GM18499 (cell line): ENCODE results near the gene PPARG.
"Not testable (repeated sequence)": the region's sequence is repeated elsewhere in the genome, so short reads cannot be mapped to it uniquely, and the experiment has no call there.

Experiments used
- ATAC-seq: cut with Tn5 transposase; IDR thresholded peaks from one replicate; pipeline ENCODE4 v1.9.1; 2021; ENCODE audit warnings: moderate number of reproducible peaks; ENCODE audit not compliant: insufficient read depth, unreplicated experiment

Gene PPARG

DNA sequence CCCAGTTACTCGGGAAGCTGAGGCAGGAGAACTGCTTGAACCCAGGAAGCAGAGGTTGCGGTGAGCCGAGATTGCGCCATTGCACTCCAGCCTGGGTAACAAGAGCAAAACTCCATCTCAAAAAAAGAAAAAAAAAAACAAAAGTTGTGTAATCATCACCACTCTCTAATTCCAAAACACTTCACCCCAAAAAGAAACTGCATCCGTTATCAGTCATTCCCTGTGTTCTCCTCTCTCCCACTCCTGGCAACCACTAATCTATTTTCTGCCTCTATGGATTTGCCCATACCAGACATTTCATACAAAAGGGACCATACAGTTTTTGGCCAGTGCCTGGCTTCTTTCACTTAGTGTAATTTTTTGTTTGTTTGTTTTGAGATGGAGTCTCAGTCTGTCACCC is 12.0 kb upstream of the PPARG start:
- ATAC-seq: not testable (repeated sequence)

DNA sequence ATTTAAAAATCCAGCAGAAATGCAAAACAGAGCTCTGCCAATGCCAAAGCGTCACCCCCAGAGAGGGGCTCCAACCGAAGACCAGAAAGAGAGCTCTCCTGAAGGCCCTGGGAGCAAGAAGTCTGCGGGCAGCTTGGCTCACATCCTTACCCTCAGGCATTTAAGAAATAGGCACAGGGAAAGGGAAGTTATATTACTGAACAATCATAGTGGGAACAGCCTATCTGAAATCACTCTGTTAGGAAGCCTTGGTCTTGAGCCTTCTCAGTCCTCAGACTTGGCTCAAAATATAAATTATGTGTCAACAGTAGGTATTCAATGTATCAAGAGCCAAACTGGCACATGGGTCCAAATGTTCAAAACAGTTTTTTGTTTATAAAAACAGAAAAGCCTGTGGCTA is 10.3 kb upstream of the PPARG start:
- no peak for ATAC-seq

DNA sequence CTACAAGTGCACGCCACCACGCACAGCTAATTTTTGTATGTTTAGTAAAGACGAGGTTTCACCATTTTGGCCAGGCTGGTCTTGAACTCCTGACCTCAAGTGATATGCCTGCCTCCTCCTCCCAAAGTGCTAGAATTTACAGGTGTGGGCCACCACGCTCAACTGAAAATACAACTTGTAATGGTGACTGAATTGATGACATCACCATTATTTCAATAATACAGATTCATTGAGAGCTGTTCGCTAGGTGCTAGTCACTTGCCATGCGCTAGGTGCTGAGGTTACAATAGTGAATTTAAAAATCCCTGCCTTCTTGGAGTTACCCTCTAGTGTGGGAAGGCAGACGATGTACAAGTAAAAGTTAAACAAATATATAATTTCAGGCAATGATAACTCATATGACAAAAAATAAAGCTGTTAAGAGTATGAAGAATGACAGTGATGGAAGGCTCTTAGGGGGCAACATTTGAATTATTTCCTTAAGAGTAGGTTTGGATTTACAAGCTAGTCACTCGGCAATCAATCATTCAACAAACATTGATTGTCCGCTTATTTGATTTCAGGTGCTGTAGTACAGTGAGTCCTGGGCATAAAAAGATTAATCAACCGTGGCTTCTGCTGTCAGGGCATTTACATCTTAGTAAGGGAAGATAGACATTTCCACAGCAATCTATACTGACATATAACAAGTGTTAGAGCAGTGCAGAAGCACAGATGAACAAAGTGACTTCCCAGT is 9.1 kb upstream of the PPARG start:
- no peak for ATAC-seq

GRCh38 chr3:12280357-12280806 is 8.5 kb upstream of the PPARG start:
- ATAC-seq: no peak

DNA sequence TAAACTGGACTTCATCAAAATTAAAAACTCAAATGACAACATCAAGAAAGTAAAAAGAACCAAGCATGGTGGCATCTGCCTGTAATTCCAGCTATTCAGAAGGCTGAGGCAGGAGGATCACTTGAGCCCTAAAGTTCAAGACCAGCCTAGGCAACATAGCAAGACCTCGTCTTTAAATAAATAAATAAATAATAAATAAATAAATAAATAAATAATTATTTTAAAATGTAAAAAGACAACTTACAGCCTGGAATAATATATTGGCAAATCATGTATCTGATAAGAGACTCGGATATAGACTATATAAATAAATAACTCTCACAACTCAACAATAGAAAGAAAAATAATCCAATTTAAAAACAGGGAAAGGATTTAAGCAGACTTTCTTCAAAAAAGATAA is 4.3 kb upstream of the PPARG start:
- ATAC-seq: no peak

DNA sequence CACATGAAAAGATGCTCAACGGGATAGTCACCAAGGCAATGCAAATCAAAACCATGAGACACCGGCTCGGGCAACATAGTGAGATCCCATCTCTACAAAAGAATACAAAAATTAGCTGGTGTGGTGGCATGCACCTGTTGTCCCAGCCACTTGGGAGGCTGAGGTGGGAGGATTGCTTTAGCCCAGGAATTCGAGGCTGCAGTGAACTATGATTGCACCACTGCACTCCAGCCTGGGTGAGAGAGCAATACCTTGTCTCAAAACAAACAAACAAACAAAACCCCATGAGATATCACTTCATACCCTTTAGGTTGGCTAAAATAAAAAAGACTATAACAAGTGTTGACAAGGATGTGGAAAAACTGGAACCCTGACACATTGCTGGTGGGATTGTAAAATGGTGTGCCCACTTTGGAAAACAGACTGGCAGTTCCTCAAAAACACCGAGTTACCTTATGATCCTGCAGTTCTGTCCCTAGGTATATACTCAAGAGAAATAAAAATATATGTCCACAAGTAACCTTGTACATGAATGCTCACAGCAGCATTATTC is 3.8 kb upstream of the PPARG start:
- ATAC-seq: no peak

GRCh38 chr3:12285779-12286178 is 3.1 kb upstream of the PPARG start:
- ATAC-seq: not testable (repeated sequence)

- no peak for ATAC-seq
Observed at GRCh38 chr3:12286504-12286903, 2.4 kb upstream of the PPARG start.

GRCh38 chr3:12286927-12287726 is 1.7 kb upstream of the PPARG start:
- no peak for ATAC-seq

- ATAC-seq: no peak
Observed at GRCh38 chr3:12287727-12288181, 1.1 kb upstream of the PPARG start.

DNA sequence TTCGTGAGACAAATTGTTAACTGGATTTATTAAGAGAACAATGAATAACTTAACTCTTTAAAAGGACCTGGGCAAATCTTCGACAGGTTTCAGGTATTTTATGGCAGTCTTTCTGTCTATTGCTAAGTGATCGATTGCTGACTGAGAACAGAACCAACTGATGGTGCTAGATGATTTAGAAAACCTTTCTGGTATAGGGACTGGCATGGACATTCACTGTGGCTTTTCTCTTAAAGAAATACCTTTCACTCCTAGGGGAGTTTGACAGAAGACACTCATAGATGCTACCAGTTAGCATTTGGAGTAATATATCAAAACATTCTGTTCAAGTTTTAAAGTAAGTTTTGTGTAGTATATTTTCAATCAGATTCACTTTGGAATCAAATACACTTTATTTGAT is 654 bp downstream of the PPARG start:
- ATAC-seq: no peak

DNA sequence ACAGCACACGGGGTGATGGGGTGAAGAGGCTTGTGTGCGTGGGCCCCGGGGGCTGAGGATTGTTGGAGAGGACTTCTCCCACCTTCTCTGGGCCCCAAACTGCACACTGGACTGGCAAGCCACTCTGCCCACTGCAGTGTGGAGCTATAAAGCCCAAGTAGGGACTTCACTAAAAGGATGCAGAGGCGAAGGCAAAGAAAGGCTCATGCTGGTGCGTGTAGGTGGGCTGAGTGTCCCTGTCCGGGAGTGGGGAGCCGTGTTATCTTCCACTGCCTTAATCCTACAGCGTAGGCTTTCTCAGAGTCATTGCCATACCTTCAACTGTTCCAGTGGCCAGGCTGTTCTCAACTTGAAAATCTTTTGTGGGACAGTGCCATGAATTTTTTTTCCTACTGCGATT is 3.9 kb downstream of the PPARG start:
- ATAC-seq: no peak

DNA sequence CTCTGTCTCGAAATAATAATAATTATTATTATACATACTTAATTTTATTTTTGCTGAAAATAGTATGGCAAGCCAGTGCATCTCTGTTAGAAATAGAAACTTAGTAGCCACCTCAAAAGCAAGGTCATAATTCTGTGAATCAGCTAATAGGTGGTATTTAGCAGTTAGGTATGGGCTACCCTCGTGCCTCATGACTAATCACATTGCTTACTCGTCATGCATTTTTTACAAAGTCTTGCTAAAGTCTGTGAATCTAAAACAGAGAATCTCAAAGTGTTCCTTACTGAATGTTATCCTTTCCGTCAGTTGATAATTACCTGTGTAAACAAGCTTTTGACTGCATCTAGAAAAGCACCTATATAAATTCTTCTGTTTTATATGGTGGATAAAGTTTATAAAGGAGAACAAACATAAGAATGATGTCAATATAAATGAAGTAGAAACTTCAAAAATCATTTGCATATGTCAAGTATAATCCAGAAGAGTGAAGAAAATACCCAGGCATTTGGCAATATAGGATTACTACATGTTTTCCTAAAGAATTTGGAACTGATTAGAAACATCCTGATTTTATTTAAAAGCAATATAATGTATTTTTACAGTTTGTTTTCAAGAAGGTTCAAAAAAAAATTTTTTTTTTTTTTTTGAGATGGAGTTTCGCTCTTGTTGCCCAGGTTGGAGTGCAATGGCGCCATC is 6.2 kb downstream of the PPARG start:
- no peak for ATAC-seq

DNA sequence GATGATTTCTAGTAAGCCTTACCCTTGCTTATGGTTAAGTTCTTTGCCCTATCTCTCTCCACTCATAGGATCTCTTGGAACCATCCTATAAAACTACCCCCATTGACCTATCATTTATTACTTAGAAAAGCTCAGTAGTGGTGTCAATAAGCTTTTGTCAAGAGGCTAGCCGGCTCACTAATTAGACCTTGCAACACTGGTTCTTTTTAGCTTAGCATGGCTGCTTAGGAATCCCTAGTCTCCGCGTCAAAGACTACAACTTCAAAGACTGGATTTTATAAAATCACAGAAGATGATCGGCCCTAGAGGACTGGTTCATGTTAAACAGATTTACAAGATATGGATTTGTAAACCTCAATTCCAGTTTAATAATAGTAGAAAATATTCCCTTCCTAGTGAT is 7.6 kb downstream of the PPARG start:
- ATAC-seq: no peak

DNA sequence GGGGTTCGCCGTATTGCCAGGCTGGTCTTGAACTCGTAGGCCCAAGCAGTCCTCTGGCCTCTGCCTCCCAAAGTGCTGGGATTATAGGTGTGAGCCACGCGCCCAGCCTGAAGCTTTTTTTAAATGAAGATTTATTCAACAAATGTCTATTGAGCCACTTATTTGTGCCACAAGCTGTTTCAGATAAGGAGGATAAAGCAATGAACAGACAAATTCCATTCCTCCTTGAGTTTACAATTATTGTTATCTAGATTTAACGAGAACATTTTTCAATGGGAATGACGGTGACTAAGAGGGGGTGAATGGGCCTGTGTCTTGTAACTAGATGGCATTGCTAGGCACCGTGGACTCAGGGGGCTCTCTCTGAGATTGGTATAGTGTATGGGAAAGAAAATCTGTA is 10.2 kb downstream of the PPARG start:
- no peak for ATAC-seq

DNA sequence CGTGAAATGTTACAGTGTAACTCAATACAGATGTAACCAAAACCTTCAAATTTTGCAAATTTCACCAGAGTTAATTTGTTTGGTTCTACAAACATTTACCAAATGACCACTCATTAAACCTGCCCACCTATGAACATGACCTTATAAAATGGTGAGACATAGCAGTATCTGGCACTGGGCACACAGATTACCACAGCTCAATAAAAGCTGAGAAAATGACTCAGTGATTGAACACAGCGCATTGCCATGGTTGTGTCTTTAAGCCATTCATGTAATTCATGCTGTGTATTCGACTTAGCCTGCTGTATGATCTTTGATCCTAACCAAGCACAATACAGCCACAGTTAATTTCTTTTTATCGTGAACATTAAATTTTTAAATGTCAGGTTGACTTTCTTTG is 11.3 kb downstream of the PPARG start:
- no peak for ATAC-seq

DNA sequence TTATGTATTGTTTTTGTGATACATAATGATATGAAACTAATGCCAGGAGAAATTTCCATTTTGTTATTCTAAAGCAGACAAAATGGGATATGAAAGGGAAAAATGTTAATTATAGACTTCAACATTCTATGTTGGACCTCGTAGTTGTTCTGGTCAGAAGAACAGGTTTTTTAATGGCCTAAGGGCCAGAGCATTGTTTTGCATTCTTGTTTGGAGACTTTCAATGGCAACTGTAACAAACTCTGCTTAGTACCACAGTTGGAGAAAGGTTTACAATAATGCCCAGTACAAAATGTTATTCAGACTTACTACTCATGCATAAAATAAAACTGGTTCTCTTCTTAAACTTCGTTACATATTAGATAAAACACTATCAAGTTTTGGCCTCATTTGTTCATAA is 12.2 kb downstream of the PPARG start:
- no peak for ATAC-seq

GRCh38 chr3:12301513-12301912 is 12.6 kb downstream of the PPARG start:
- no peak for ATAC-seq

DNA sequence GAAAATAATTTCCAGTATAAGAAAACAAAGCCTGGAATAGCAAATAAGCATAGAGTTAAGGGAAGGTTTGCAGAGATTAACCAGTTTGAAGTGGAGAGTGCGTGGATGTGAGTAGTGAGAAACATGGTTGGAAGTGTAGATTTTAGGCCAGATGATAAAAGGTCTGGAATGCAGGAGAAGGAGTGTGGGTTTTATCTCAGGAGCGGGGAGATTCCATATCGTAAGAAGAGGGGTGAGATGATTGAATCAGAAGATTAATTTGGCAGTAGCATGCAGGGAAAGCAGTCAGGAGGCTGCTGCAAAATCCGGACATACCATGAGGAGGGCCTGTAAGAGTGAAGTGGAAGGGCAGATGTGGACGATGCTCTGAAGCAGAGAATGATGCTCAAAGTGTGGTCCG is 13.7 kb downstream of the PPARG start:
- no peak for ATAC-seq

GRCh38 chr3:12303534-12303933 is 14.7 kb downstream of the PPARG start:
- no peak for ATAC-seq

- ATAC-seq: no peak
Observed at GRCh38 chr3:12303993-12304392, 15.1 kb downstream of the PPARG start.
